GM19452 (cell line): Measurements from ENCODE around the gene E2F3.
A peak's percentile ranks its signal among the peaks of the same experiment; 100 is the strongest.

Source experiments
- ATAC-seq: cut with Tn5 transposase; IDR thresholded peaks from one replicate; pipeline ENCODE4 v1.9.1; 2021; ENCODE audit not compliant: unreplicated experiment

The E2F3 gene

GRCh38 chr6:20401205-20402091 is at the start of gene E2F3:
E2F3 (plus strand) TSS chr6:20401879; CDS start chr6:20402233, 354 bp downstream.
- peak; percentile 77 for ATAC-seq

GRCh38 chr6:20352346-20352745 is 49.3 kb upstream of the E2F3 start:
- no peak for ATAC-seq

GRCh38 chr6:20353134-20353533 is 48.5 kb upstream of the E2F3 start:
- ATAC-seq = no peak

- ATAC-seq = no peak
Measured at GRCh38 chr6:20354366-20354765, 47.3 kb upstream of the E2F3 start.

- no peak for ATAC-seq
Measured at GRCh38 chr6:20360471-20361119, 41.1 kb upstream of the E2F3 start.

- ATAC-seq = no peak
Measured at GRCh38 chr6:20362623-20363022, 39.1 kb upstream of the E2F3 start.

GRCh38 chr6:20364327-20364726 is 37.4 kb upstream of the E2F3 start:
- no peak for ATAC-seq

- ATAC-seq = peak; percentile 77
Measured at GRCh38 chr6:20365456-20365855, 36.2 kb upstream of the E2F3 start.

GRCh38 chr6:20366082-20366830 is 35.4 kb upstream of the E2F3 start:
- no peak for ATAC-seq

- no peak for ATAC-seq
Measured at GRCh38 chr6:20367743-20368485, 33.8 kb upstream of the E2F3 start.

GRCh38 chr6:20370393-20370792 is 31.3 kb upstream of the E2F3 start:
- no peak for ATAC-seq

- no peak for ATAC-seq
Measured at GRCh38 chr6:20370801-20371200, 30.9 kb upstream of the E2F3 start.

GRCh38 chr6:20375436-20375835 is 26.2 kb upstream of the E2F3 start:
- ATAC-seq = no peak

GRCh38 chr6:20377623-20378265 is 23.9 kb upstream of the E2F3 start:
- ATAC-seq = no peak

- no peak for ATAC-seq
Measured at GRCh38 chr6:20379231-20379630, 22.4 kb upstream of the E2F3 start.

GRCh38 chr6:20386218-20386617 is 15.5 kb upstream of the E2F3 start:
- no peak for ATAC-seq

GRCh38 chr6:20389066-20389465 is 12.6 kb upstream of the E2F3 start:
- no peak for ATAC-seq

GRCh38 chr6:20393297-20393696 is 8.4 kb upstream of the E2F3 start:
- no peak for ATAC-seq

- ATAC-seq = no peak
Measured at GRCh38 chr6:20399518-20399917, 2.2 kb upstream of the E2F3 start.

- ATAC-seq = no peak
Measured at GRCh38 chr6:20400456-20401204, 1.0 kb upstream of the E2F3 start.
